ENCODE results near the gene HHAT. TPM values are rescaled to one million over a fixed set of nuclear protein-coding genes. Genes with fewer than 3 reads are reported as not detected.
A peak's percentile ranks its signal among the peaks of the same experiment; 100 is the strongest.

Gene HHAT
- total and polyA plus RNA-seq, 2 experiments from 2014 or later: 1.6 to 1.9 TPM

GRCh38 chr1:210359255-210359654 is 30.6 kb downstream of the HHAT start:
- Histone ChIP-seq H3K79me2 (ENCODE audit: insufficient read depth) (no peaks in the 10 kb centered on the region), H3K9ac (no peak overlapping the region), H3K4me3 (no peak overlapping the region), H3K9me2 (ENCODE audit: insufficient read depth) (no peaks in the 10 kb centered on the region), H3K4me2 (ENCODE audit: unreplicated experiment) (no peak overlapping the region), H3K9me3 (ENCODE audit: low read depth) (no peaks in the 10 kb centered on the region), H4K20me1 (ENCODE audit: insufficient read depth) (no peaks in the 10 kb centered on the region), H3K27me3 (replicated peaks; ENCODE audit: insufficient read depth) (peaks cover 17% of the 10 kb centered on the region), H3K27ac (no peak overlapping the region), H3K4me1 (ENCODE audit: insufficient read depth) (no peaks in the 10 kb centered on the region), H3F3A (ENCODE audit: insufficient read depth) (no peaks in the 10 kb centered on the region), H2AFZ (no peak overlapping the region), H3K36me3 (ENCODE audit: low read depth) (no peaks in the 10 kb centered on the region)
- TF ChIP-seq EZH2phosphoT487 (IDR thresholded peaks at IDR 0.05; ENCODE audit: insufficient read depth, low read depth) (no peak), EZH2 (IDR thresholded peaks at IDR 0.05; ENCODE audit: insufficient read depth, poor library complexity, severe bottlenecking) (no peak)
- 67 to 70% methylated on average over 3 of the region's 3 CpGs for WGBS, 2 experiments (ENCODE audit: low coverage in 1 of 2, low lambda C conversion rate in 2 of 2, missing lambda C conversion rate in 2 of 2)
- in situ Hi-C loops (cut with MboI): no loop called here
- DNase-seq: no peak

- DNase-seq: peak; percentile 77
- Histone ChIP-seq H3K4me1 (ENCODE audit: insufficient read depth) (no peaks in the 10 kb centered on the region), H4K20me1 (ENCODE audit: insufficient read depth) (no peaks in the 10 kb centered on the region), H3K9me2 (ENCODE audit: insufficient read depth) (no peaks in the 10 kb centered on the region), H3K4me3 (no peak overlapping the region), H3K4me2 (ENCODE audit: unreplicated experiment) (no peak overlapping the region), H3K9ac (no peak overlapping the region), H3K27ac (no peak overlapping the region), H2AFZ (no peak overlapping the region), H3K9me3 (ENCODE audit: low read depth) (no peaks in the 10 kb centered on the region), H3F3A (ENCODE audit: insufficient read depth) (no peaks in the 10 kb centered on the region), H3K27me3 (replicated peaks; ENCODE audit: insufficient read depth) (peaks cover 30% of the 10 kb centered on the region), H3K79me2 (ENCODE audit: insufficient read depth) (no peaks in the 10 kb centered on the region), H3K36me3 (ENCODE audit: low read depth) (no peaks in the 10 kb centered on the region)
- in situ Hi-C loops (cut with MboI): no loop called here
- TF ChIP-seq EZH2 (IDR thresholded peaks at IDR 0.05; ENCODE audit: insufficient read depth, poor library complexity, severe bottlenecking) (no peak), EZH2phosphoT487 (IDR thresholded peaks at IDR 0.05; ENCODE audit: insufficient read depth, low read depth) (no peak)
- 37 to 41% methylated on average over 10 of the region's 10 CpGs for WGBS, 2 experiments (ENCODE audit: low coverage in 1 of 2, low lambda C conversion rate in 2 of 2, missing lambda C conversion rate in 2 of 2)
Measured at GRCh38 chr1:210360852-210361477, 32.3 kb downstream of the HHAT start.

GRCh38 chr1:210361665-210362064 is 33.0 kb downstream of the HHAT start:
- H3K9ac ChIP-seq: no peak overlapping the region
- H3K36me3 ChIP-seq (ENCODE audit: low read depth): no peaks in the 10 kb centered on the region
- H3K27me3 ChIP-seq (replicated peaks; ENCODE audit: insufficient read depth): peaks cover 35% of the 10 kb centered on the region
- no peaks in the 10 kb centered on the region for H3K79me2 ChIP-seq (ENCODE audit: insufficient read depth)
- H3K4me2 ChIP-seq (ENCODE audit: unreplicated experiment): no peak overlapping the region
- 69 to 72% methylated on average over 4 of the region's 4 CpGs for WGBS, 2 experiments (ENCODE audit: low coverage in 1 of 2, low lambda C conversion rate in 2 of 2, missing lambda C conversion rate in 2 of 2)
- H2AFZ ChIP-seq: no peak overlapping the region
- no peak overlapping the region for H3K4me3 ChIP-seq
- TF ChIP-seq EZH2phosphoT487 (IDR thresholded peaks at IDR 0.05; ENCODE audit: insufficient read depth, low read depth): no peak
- TF ChIP-seq EZH2 (IDR thresholded peaks at IDR 0.05; ENCODE audit: insufficient read depth, poor library complexity, severe bottlenecking): no peak
- DNase-seq: no peak
- no peaks in the 10 kb centered on the region for H4K20me1 ChIP-seq (ENCODE audit: insufficient read depth)
- no peak overlapping the region for H3K27ac ChIP-seq
- H3F3A ChIP-seq (ENCODE audit: insufficient read depth): no peaks in the 10 kb centered on the region
- no peaks in the 10 kb centered on the region for H3K4me1 ChIP-seq (ENCODE audit: insufficient read depth)
- no peaks in the 10 kb centered on the region for H3K9me2 ChIP-seq (ENCODE audit: insufficient read depth)
- in situ Hi-C loops (cut with MboI): no loop called here
- H3K9me3 ChIP-seq (ENCODE audit: low read depth): no peaks in the 10 kb centered on the region

- Histone ChIP-seq H3K9ac (no peak overlapping the region), H3F3A (ENCODE audit: insufficient read depth) (no peaks in the 10 kb centered on the region), H3K9me2 (ENCODE audit: insufficient read depth) (no peaks in the 10 kb centered on the region), H4K20me1 (ENCODE audit: insufficient read depth) (no peaks in the 10 kb centered on the region), H3K27ac (no peak overlapping the region), H3K9me3 (ENCODE audit: low read depth) (no peaks in the 10 kb centered on the region), H3K4me2 (ENCODE audit: unreplicated experiment) (no peak overlapping the region), H3K4me1 (ENCODE audit: insufficient read depth) (no peaks in the 10 kb centered on the region), H3K36me3 (ENCODE audit: low read depth) (no peaks in the 10 kb centered on the region), H3K27me3 (replicated peaks; ENCODE audit: insufficient read depth) (peaks cover 41% of the 10 kb centered on the region), H2AFZ (no peak overlapping the region), H3K79me2 (ENCODE audit: insufficient read depth) (no peaks in the 10 kb centered on the region), H3K4me3 (no peak overlapping the region)
- TF ChIP-seq EZH2phosphoT487 (IDR thresholded peaks at IDR 0.05; ENCODE audit: insufficient read depth, low read depth) (no peak), EZH2 (IDR thresholded peaks at IDR 0.05; ENCODE audit: insufficient read depth, poor library complexity, severe bottlenecking) (no peak)
- DNase-seq: peak; percentile 55
- 42 to 44% methylated on average over 4 of the region's 4 CpGs for WGBS, 2 experiments (ENCODE audit: low coverage in 1 of 2, low lambda C conversion rate in 2 of 2, missing lambda C conversion rate in 2 of 2)
- in situ Hi-C loops (cut with MboI): no loop called here
Measured at GRCh38 chr1:210362526-210362925, 33.8 kb downstream of the HHAT start.

Data from GM23248 (cell line).